Testis (tissue), 2 donors: ENCODE results near the gene RHBDL3.

ENCODE experiments used
- CTCF ChIP-seq, 3 experiments: fragments of 450-650 bp in 2 of 3; fragments of 200-600 bp in 1 of 3; sonication (generic) in 1 of 3; IDR thresholded peaks; one replicate each; pipeline ENCODE4 v1.5.1; 2016 to 2019; ENCODE audit warnings: antibody characterized with exemption in 3 of 3, mild to moderate bottlenecking in 2 of 3, moderate library complexity in 1 of 3
- POLR2A ChIP-seq: fragments of 450-650 bp; IDR thresholded peaks from one replicate; pipeline ENCODE4 v1.6.1; 2017; ENCODE audit warnings: antibody characterized with exemption, mild to moderate bottlenecking, moderate library complexity

GRCh38 chr17:32292094-32292493, 26.5 kb downstream of the RHBDL3 start:
- TF ChIP-seq CTCF (IDR thresholded peaks at IDR 0.05): no peak
- TF ChIP-seq POLR2A: no peak
